Testis (tissue), 3 donors: ENCODE results near the gene CHML. TPM values are rescaled to one million over a fixed set of nuclear protein-coding genes. Genes with fewer than 3 reads are reported as not detected.

ENCODE experiments used
- DNase-seq: peaks from one replicate; pipeline ENCODE4 v3.0.0-alpha.2; 2019
- H3K27ac ChIP-seq, 2 donors: fragments of 200-600 bp; sonication (generic); one replicate each; pipeline ENCODE4 v1.5.1; 2019
- H3K27me3 ChIP-seq: fragments of 200-600 bp; sonication (generic); one replicate; pipeline ENCODE4 v1.5.1; 2019
- H3K36me3 ChIP-seq: fragments of 200-600 bp; sonication (generic); one replicate; pipeline ENCODE4 v1.5.1; 2017; ENCODE audit warnings: low read depth; ENCODE audit errors: missing control alignments
- H3K4me1 ChIP-seq: fragments of 200-600 bp; sonication (generic); one replicate; pipeline ENCODE4 v1.5.1; 2019
- H3K4me3 ChIP-seq, 2 donors: fragments of 200-600 bp; sonication (generic); one replicate each; pipeline ENCODE4 v1.5.1; 2017 to 2019
- H3K9me3 ChIP-seq: fragments of 200-600 bp; sonication (generic); one replicate; pipeline ENCODE4 v1.5.1; 2017
- POLR2A ChIP-seq: fragments of 450-650 bp; IDR thresholded peaks from one replicate; pipeline ENCODE4 v1.6.1; 2017; ENCODE audit warnings: antibody characterized with exemption, mild to moderate bottlenecking, moderate library complexity
- WGBS, 2 donors: methylation state at CpG; one replicate each; pipeline ENCODE4 v1.1.5; 2018; 5-methylcytosine and 5-hydroxymethylcytosine counted together
- intact Hi-C: fragments of 100-400 bp; cut with DNase I; formaldehyde crosslinking; loops from one replicate; pipeline ENCODE4 v1.15.1; 2023; ENCODE audit warnings: low total_unique reads
- polyA plus RNA-seq: library from polyadenylated mRNA; stranded (reverse); fragments of 350-450 nt; fragmentation: Illumina TruSeq; extraction: RNeasy Lipid Tissue Mini Kit (QIAGEN cat#74804); gene quantifications from one replicate; pipeline ENCODE4 v1.2.3, GENCODE V29; 2014; ENCODE audit warnings: low read depth, low replicate concordance; ENCODE audit not compliant: insufficient read depth
- total RNA-seq, 2 donors: library from RNA; depleted of rRNA; stranded (reverse); fragments of >200 nt; gene quantifications; one replicate each; pipeline ENCODE4 v1.2.3, GENCODE V29; 2016
- TF ChIP-seq, protein P1 (sequence below), 3 experiments: fragments of 450-650 bp in 2 of 3; fragments of 200-600 bp in 1 of 3; sonication (generic) in 1 of 3; IDR thresholded peaks; one replicate each; pipeline ENCODE4 v1.5.1; 2016 to 2019; ENCODE audit warnings: antibody characterized with exemption in 3 of 3, mild to moderate bottlenecking in 2 of 3, moderate library complexity in 1 of 3

Gene CHML
- total and polyA plus RNA-seq, 3 donors from 2014 or later, result 5.8 to 26.2 (median 20.0) TPM

DNA sequence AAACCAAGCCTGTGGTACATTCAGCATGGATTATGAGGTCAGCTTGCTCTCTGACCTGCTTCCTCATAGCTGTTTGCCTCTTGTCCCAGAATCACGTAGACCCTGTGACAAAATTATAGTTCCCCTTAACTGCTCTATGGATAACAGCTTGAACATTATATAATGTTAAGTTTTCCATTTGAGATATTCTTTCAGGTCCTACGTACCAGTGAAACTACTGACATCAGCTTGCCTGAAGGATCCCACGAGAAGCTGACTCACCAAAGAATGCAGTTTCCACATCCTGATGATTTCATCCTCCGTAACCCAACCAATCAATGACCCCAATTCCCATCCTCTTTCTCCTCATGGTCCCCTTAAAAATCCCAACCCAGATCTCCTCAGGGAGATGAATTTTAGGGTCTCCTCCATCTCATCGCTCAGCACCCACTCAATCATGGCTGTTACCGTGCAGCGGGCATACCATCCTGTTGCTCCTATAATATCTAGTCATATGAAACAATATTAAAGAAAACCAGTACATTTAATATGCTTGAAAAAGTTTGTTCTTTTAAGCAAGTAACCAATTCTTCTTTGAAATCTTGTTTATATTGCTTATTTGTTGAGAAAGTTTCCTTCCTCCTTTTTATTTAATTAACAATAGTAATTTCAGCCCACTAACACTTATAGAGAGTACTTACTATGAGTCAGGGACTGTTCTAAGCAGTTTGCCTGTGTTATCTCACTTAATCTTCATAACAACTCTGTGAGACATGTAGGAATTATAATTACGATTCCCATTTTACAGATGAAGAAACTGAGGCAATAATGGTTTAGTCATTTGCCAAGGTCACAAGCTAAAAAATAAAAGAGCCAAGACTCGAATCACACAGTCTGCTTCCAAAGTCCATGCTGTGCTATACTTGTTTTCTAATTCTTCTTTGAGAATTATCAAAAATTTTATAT is 27.4 kb downstream of the CHML start:
- Histone ChIP-seq H3K27me3 (no peaks in the 10 kb centered on the region), H3K9me3 (no peaks in the 10 kb centered on the region), H3K4me3 (no peak overlapping the region), H3K36me3 (no peaks in the 10 kb centered on the region), H3K4me1 (peaks cover 7% of the 10 kb centered on the region), H3K27ac (no peak overlapping the region)
- no peak for DNase-seq
- 82 to 85% methylated on average over 9 of the region's 9 CpGs for WGBS, 2 donors
- TF ChIP-seq POLR2A, result no peak
- TF ChIP-seq, protein P1, sequence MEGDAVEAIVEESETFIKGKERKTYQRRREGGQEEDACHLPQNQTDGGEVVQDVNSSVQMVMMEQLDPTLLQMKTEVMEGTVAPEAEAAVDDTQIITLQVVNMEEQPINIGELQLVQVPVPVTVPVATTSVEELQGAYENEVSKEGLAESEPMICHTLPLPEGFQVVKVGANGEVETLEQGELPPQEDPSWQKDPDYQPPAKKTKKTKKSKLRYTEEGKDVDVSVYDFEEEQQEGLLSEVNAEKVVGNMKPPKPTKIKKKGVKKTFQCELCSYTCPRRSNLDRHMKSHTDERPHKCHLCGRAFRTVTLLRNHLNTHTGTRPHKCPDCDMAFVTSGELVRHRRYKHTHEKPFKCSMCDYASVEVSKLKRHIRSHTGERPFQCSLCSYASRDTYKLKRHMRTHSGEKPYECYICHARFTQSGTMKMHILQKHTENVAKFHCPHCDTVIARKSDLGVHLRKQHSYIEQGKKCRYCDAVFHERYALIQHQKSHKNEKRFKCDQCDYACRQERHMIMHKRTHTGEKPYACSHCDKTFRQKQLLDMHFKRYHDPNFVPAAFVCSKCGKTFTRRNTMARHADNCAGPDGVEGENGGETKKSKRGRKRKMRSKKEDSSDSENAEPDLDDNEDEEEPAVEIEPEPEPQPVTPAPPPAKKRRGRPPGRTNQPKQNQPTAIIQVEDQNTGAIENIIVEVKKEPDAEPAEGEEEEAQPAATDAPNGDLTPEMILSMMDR (IDR thresholded peaks at IDR 0.05), result no peak
- intact Hi-C loops, result loop anchor here (10.0 kb wide), 1 partner anchor 222 kb away; no protein-coding TSS in a partner anchor

DNA sequence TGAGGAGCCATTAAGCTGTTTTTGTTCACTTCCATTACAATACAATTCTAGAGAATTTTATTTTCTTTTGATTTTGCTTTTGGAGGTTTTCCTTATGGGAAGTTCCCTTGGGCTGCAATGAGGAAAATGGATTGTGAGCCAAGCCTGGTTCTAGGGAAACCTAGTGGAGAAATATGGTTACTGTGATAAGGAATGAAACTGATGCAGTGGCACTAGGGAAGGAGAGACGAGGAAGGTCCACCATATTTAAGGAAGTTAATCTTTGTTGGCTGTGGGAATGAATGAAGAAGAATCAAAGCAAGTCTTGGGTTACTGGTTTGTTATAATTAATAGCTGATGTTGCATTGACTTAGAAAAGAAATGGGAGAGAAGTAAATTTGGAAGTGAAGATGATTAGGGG is 28.4 kb downstream of the CHML start:
- DNase-seq, result no peak
- Histone ChIP-seq H3K9me3 (no peaks in the 10 kb centered on the region), H3K36me3 (no peaks in the 10 kb centered on the region), H3K27me3 (no peaks in the 10 kb centered on the region), H3K4me1 (peaks cover 7% of the 10 kb centered on the region), H3K27ac (no peak overlapping the region), H3K4me3 (no peak overlapping the region)
- 80 to 82% methylated on average over 1 of the region's 1 CpG for WGBS, 2 donors
- intact Hi-C loops, result loop anchor here (10.0 kb wide), 1 partner anchor 223 kb away; no protein-coding TSS in a partner anchor
- TF ChIP-seq, protein P1 (IDR thresholded peaks at IDR 0.05), result no peak
- TF ChIP-seq POLR2A, result no peak

DNA sequence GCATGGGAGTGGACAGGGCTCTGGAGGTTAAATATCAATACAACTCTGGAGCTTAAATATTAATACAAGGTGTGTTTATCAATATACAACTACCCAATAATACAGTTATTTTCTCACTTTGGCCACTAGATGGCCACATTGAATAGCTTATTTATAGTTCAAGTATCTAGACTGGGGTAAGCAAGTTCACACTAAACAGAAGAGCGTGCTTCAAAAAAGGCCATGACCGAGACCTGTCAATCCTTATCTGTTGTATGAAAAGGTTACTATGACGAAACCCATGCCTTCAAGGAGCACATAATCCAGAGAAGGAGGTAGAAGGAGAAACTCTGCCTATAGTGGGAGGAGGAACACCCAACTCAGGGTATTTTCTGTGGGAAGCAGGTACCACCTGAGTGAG is 29.1 kb downstream of the CHML start:
- H3K27me3 ChIP-seq, result no peaks in the 10 kb centered on the region
- TF ChIP-seq, protein P1 (IDR thresholded peaks at IDR 0.05), result peak; percentile 54 to 76 (median 76)
- no peak for TF ChIP-seq POLR2A
- WGBS, 2 donors, result 24 to 38% methylated on average over 3 of the region's 3 CpGs
- no peak for DNase-seq
- peaks cover 7% of the 10 kb centered on the region for H3K4me1 ChIP-seq
- no peak overlapping the region for H3K27ac ChIP-seq
- H3K36me3 ChIP-seq, result no peaks in the 10 kb centered on the region
- intact Hi-C loops, result loop anchor here (10.0 kb wide), 1 partner anchor 224 kb away; no protein-coding TSS in a partner anchor
- no peaks in the 10 kb centered on the region for H3K9me3 ChIP-seq
- H3K4me3 ChIP-seq, result no peak overlapping the region

DNA sequence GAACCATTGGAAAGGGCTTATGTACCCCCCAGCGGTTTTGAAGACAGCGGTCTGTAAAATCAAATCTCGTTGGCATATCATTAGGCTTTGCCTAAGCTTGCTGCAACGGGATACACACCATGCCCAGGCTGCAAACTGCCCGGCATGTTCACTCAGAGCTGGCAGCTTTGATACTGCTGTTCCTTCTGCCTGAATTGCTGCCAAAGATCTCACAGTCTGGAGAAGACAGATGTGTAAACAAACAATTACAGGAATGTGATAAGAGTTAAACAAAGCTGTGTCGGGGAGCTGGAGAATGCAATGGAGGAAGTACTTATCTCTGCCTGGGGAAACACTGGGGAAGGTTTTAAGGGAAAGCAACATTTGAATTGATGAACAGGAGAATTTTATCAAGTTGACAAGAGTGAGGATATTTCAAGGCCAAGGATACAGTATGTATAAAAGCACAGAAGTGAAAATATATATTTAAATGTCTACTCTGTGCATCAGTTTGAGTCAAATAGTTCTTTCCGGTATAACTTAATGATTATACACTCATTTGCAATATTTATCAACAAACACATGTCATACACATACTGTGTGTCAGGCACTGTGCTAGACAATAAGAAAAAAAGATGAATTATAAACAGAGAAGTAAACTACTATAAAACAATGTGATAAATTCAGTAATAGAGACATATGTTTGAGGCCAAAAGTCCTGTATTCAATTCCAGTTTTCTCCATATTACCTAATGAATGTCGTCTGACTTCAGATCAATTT is 29.9 kb downstream of the CHML start:
- peak; percentile 40 for DNase-seq
- intact Hi-C loops, result loop anchor here (10.0 kb wide), 1 partner anchor 225 kb away; no protein-coding TSS in a partner anchor
- Histone ChIP-seq H3K27ac (no peak overlapping the region), H3K36me3 (no peaks in the 10 kb centered on the region), H3K9me3 (no peaks in the 10 kb centered on the region), H3K4me1 (peaks cover 7% of the 10 kb centered on the region), H3K4me3 (no peak overlapping the region), H3K27me3 (no peaks in the 10 kb centered on the region)
- WGBS, 2 donors, result 44 to 58% methylated on average over 8 of the region's 8 CpGs
- TF ChIP-seq POLR2A, result no peak
- TF ChIP-seq, protein P1 (IDR thresholded peaks at IDR 0.05), result no peak
